NCI-H2227 treated with DMSO at 0.1 percent for 48 hours (cell line): ENCODE data around the gene DIAPH1.

Experiments
- DNase-seq: peaks from one replicate; lab custom pipeline; 2025; lab: John Stamatoyannopoulos, UW

DIAPH1 gene

DNA sequence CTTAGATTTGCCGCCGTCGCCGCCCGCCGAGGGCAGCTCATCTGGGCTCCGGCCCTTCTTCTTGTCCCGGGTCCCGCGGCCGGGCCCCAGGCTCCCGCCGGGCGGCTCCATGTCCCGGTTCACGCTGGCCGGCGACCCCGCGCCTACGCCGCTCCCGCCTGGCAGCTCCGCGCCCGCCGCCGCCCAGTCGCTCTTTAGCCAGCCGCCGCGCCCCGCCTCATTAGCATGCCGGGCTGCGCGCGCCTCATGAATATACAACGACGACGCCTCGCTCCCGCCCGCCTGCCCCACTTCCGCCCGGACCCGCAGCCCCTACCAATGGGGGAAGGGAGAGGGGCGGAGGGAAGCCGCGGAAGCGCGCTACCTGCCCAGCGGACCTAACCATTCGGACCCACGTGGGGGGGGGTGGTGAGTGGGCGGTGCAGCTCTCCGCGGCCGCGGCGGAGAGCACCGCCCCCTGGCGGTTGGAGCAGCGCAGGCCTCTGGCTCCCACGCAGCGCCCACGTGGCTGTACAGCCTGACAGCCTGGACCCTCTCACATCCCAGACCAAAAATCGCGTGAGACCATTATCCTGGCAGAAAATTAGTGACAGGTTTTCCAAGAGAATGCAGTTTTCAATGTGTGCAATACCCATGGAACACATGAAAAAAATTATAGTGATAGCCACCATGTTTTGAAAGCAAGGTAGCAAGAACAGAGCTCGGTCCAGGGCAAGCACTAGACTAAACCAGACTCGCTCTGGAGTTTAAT lies at the start of gene DIAPH1:
TSS of gene DIAPH1 (minus strand) at position 197 of the 751 bp plus-strand sequence. CDS start at position 111, 86 bp downstream.
- peak; percentile 84 for DNase-seq

- no peak for DNase-seq
Measured at GRCh38 chr5:141665995-141666940, 47.5 kb upstream of the DIAPH1 start.

- DNase-seq: peak; percentile 29
Measured at GRCh38 chr5:141664733-141665461, 46.1 kb upstream of the DIAPH1 start.

DNA sequence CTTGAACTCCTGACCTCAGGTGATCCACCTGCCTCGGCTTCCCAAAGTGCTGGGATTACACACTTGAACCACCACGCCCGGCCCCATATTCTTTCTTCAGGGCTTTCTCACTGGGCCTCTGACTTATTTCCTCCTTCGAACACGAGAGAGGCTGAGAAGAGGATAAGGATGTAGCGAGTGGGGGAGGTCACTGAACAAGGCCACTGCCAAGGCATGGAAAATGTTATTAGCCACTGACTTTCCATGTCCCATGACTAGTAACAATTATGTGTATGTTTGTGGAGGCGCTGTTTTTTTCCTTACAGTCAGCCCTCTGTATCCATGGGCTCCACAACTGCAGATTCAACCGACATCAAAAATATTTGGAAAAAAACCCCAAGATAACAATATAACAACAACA lies 44.7 kb upstream of the DIAPH1 start:
- no peak for DNase-seq

DNA sequence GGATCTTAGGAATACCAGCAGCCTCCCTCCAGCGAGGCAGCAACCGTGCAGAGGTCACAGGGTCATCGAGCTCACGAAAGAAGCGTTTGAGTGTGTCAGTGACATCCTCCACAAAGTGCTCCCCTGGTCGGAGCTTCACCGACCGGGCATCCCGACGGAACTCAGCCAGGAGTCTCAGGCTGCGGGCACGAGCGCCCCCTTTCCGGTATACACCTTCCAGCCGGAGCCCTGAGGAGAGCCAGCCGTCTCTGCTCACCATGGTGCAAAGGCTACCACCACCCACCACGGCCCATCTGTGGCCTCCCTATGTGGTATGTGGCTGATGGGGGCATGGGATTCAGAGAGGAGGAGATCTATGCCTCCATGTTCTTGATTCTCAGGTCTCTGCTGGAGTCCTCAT lies 43.2 kb upstream of the DIAPH1 start:
- no peak for DNase-seq

DNA sequence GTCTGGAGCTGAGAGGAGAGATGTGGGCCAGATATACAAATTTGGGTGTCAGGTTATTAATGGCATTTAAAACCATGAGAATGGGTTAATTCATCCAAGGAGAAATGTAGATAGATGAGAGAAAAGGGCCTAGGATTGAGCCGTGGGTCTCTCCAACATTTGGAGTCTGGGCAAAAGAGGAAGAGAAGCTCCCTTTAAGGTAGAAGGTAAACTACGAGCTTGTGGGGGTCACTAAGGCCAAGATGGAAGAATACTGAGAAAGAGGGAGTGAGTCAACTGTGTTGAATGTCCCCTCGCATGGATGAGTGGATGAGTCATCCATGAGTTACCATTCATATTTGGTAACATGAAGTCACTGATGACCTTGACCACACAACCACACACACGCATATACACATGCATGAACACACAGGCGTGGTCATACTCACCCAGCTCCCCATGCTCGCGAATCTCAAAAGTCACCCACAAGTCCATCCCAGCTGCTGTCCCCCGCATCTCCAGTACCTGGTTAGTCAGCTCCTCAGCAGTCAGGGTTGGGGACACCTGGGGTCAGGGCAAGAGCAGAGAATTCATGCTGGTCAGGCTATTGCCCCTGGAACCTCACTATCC lies 39.2 kb upstream of the DIAPH1 start:
- DNase-seq: no peak

GRCh38 chr5:141657404-141657803 lies 38.6 kb upstream of the DIAPH1 start:
- no peak for DNase-seq

- DNase-seq: no peak
Measured at GRCh38 chr5:141656396-141656795, 37.6 kb upstream of the DIAPH1 start.

DNA sequence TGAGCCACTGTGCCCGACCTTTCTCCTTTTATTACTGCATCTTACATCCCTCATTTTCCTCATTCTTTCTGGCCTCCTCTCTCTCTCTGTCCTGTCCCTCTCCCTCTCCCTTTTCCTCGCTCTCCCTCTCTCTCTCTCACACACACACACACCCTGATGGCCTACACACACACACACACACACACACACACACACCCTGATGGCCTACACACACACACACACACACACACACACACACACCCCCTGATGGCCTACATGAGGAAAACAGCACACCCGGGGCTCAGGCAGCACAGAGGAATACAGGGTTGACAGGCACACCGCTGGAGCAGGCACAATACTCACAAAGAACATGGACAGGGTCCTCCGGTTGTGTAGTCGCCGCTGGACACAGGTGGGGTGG lies 36.2 kb upstream of the DIAPH1 start:
- no peak for DNase-seq

- no peak for DNase-seq
Measured at GRCh38 chr5:141654298-141654697, 35.5 kb upstream of the DIAPH1 start.

GRCh38 chr5:141651728-141652105 lies 32.9 kb upstream of the DIAPH1 start:
- DNase-seq: no peak

GRCh38 chr5:141650851-141651727 lies 32.3 kb upstream of the DIAPH1 start, which contains the start of gene FCHSD1:
FCHSD1 (minus strand) TSS chr5:141651418; CDS start chr5:141651368, 50 bp downstream.
- DNase-seq: peak; percentile 63

DNA sequence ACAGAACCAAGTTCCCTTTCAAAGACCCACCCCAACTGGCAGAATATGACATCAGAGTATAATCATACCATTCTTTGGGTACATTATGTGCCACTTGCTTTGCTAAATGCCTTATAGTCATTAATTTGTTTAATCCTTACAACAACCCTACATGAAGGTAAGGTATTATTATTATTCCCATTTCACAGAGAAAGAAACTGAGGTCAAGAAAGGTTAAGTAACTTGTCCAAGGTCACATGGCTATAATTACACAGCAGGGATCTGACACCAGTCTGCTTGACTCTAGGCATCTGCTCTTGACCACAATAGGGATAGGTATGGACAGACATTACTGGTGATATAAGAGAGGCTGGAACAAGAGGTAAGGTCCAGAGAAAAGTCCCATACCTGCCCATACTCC lies 31.2 kb upstream of the DIAPH1 start:
- no peak for DNase-seq

DNA sequence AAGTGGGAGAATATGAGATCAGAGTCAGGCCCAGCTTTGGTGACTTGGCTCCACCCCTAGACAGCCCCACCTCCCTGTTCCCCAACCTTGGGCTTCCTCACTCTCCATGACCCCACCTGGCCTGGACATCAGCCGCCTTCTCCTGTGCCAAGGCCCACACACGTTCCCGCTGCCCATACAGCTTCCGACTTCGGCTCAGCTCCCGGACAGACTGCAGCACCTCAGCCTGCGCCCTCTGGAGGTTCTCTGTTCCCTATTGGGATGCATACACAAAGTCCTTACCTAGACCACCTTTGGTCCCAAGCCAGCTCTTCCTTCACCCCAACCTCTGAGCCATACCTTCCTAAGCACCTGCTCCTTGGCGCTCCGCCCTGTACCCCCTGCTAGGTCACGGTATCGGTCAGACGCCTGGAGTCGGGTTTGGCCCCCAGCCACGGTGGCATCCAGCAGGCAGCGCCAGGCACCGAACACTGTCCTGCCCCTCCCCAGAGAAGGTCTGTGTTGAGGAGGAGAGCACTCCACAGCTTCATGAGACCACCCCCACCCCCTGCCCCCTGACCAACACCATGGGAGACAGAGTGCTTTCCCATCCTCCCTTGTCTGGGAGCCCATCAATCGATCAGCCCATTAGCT lies 30.4 kb upstream of the DIAPH1 start:
- DNase-seq: no peak

DNA sequence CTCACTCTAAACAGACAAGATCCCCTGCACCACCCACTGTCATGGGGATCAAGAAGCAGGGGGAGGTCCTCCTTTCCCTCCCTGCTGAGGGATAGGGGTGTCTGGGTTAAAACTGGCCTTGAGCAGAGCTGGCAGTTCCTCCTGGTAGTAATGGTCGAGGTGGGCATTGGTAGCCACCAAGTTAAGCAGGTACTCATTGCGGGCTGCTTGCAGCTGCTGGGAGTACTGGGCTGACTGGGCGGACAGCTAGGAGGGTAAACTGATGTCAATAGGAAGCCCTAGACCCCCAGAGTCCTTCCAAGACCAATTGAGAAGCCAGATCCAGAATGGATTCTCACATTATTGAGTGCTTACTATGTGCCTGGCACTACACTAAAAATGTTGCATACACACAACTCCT lies 29.1 kb upstream of the DIAPH1 start:
- DNase-seq: no peak

DNA sequence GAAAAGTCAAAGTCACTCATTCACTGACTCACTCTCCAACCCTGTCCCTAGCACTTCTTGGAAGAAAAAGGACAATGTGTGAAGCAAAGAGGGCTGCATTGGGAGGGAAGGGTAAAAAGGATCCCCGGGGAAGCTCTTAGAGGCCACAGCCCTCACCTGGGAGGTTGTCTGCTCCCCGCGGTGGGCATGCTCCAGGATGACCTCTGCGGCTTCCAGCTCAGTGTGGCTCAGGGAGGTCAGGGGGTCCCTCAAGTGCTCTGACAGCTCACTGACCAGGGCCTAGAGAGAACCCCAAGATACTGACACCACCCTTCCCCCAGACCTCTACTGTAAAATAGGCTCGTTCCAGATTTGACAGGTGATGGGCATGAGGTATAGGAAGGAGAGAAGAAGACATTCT lies 28.4 kb upstream of the DIAPH1 start:
- no peak for DNase-seq

DNA sequence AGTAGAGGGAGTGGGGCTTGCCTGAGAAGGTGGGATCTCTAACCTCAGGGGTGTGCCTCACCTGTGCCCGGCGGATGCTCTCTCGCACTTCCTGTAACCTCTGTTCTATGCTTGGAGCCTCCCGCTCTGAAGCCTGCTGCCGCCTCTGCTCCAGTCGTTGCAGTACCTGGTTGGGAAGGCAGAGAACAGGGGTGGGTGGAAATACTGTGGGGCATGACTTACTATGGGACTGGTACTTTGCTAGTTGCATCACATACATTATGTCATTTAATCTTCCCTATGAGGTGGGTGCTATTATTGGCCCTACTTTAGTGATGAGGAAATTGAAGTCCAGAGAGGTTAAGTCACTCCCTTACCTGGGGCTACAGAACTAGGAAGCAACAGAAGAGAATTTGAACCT lies 27.2 kb upstream of the DIAPH1 start:
- no peak for DNase-seq

GRCh38 chr5:141641634-141642267 lies 23.0 kb upstream of the DIAPH1 start:
- DNase-seq: no peak

- DNase-seq: no peak
Measured at GRCh38 chr5:141640698-141641097, 21.9 kb upstream of the DIAPH1 start.

DNA sequence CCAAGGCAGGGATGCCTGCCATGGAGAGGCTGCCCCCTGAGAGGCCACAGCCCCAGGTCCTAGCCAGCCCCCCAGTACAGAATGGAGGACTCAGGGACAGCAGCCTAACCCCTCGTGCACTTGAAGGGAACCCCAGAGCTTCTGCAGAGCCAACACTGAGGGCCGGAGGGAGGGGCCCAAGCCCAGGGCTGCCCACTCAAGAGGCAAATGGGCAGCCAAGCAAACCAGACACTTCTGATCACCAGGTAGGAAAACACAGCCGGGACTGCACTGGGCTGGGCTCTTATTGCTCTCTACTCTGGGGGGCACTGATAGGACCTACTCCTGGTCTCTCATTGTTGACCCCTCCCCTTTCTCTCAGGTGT lies 21.2 kb upstream of the DIAPH1 start:
- no peak for DNase-seq
